Stomach (tissue), 4 donors: ENCODE measurements around the gene SELENOF.

ENCODE experiments used
- POLR2A ChIP-seq, 4 donors: fragments of 450-650 bp; IDR thresholded peaks; one replicate each; pipeline ENCODE4 v1.6.1; 2016; ENCODE audit warnings: antibody characterized with exemption in 4 of 4, control low read depth in 2 of 4, mild to moderate bottlenecking in 1 of 4, moderate library complexity in 1 of 4
- POLR2AphosphoS5 ChIP-seq, 3 donors: sonication (generic); formaldehyde crosslinking; IDR thresholded peaks; one replicate each; pipeline ENCODE4 v1.6.1; 2016; ENCODE audit warnings: antibody characterized with exemption in 3 of 3
- TF ChIP-seq, protein P1 (sequence below), 7 experiments: fragments of 450-650 bp in 4 of 7; fragments of 200-600 bp in 3 of 7; sonication (generic) in 3 of 7; IDR thresholded peaks; one replicate each; pipeline ENCODE4 v1.5.1; 2016 to 2019; ENCODE audit warnings: antibody characterized with exemption in 7 of 7, control low read depth in 2 of 7, mild to moderate bottlenecking in 1 of 7

DNA sequence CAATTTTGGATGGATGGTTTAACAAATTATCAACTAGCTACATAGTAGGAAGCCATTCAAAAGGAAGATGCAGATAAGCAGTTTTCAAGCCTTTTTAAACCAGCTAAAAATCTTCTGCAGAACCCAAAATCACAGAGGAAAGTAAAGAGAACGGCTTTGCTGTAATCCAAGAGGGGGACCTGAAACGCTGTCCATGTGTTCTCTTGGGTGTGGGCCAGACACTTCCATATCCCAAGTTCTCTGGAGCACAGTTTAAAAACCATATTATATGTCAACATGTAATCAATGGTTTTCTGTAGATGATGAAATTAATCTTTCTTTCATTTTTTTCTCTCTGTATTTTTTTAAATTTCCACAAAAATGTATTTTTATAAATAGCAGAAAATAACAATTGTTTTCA lies 90.5 kb downstream of the SELENOF start:
- TF ChIP-seq, protein P1, sequence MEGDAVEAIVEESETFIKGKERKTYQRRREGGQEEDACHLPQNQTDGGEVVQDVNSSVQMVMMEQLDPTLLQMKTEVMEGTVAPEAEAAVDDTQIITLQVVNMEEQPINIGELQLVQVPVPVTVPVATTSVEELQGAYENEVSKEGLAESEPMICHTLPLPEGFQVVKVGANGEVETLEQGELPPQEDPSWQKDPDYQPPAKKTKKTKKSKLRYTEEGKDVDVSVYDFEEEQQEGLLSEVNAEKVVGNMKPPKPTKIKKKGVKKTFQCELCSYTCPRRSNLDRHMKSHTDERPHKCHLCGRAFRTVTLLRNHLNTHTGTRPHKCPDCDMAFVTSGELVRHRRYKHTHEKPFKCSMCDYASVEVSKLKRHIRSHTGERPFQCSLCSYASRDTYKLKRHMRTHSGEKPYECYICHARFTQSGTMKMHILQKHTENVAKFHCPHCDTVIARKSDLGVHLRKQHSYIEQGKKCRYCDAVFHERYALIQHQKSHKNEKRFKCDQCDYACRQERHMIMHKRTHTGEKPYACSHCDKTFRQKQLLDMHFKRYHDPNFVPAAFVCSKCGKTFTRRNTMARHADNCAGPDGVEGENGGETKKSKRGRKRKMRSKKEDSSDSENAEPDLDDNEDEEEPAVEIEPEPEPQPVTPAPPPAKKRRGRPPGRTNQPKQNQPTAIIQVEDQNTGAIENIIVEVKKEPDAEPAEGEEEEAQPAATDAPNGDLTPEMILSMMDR (IDR thresholded peaks at IDR 0.05) = no peak
- TF ChIP-seq POLR2AphosphoS5 (IDR thresholded peaks at IDR 0.05) (no peak), POLR2A (IDR thresholded peaks at IDR 0.05) (no peak)
